GM12874 (cell line): Measurements from ENCODE around the gene SLC27A2.
A peak's percentile ranks its signal among the peaks of the same experiment; 100 is the strongest.

Source experiments
- TF ChIP-seq, protein P1 (sequence below): IDR thresholded peaks from 2 replicates; pipeline ENCODE4 v1.5.1; 2011; ENCODE audit warnings: low read depth, mild to moderate bottlenecking, control low read depth, low read length, moderate library complexity; ENCODE audit not compliant: insufficient read depth

Gene SLC27A2

GRCh38 chr15:50252556-50252955, 70.6 kb downstream of the SLC27A2 start:
- TF ChIP-seq, protein P1, sequence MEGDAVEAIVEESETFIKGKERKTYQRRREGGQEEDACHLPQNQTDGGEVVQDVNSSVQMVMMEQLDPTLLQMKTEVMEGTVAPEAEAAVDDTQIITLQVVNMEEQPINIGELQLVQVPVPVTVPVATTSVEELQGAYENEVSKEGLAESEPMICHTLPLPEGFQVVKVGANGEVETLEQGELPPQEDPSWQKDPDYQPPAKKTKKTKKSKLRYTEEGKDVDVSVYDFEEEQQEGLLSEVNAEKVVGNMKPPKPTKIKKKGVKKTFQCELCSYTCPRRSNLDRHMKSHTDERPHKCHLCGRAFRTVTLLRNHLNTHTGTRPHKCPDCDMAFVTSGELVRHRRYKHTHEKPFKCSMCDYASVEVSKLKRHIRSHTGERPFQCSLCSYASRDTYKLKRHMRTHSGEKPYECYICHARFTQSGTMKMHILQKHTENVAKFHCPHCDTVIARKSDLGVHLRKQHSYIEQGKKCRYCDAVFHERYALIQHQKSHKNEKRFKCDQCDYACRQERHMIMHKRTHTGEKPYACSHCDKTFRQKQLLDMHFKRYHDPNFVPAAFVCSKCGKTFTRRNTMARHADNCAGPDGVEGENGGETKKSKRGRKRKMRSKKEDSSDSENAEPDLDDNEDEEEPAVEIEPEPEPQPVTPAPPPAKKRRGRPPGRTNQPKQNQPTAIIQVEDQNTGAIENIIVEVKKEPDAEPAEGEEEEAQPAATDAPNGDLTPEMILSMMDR = no peak

GRCh38 chr15:50256188-50257041, 74.4 kb downstream of the SLC27A2 start:
- TF ChIP-seq, protein P1 = no peak

- TF ChIP-seq, protein P1 = no peak
Observed at GRCh38 chr15:50257332-50257731, 75.3 kb downstream of the SLC27A2 start.

- TF ChIP-seq, protein P1 = no peak
Observed at GRCh38 chr15:50257924-50258323, 75.9 kb downstream of the SLC27A2 start.

GRCh38 chr15:50259276-50259675, 77.3 kb downstream of the SLC27A2 start:
- TF ChIP-seq, protein P1 = no peak

- TF ChIP-seq, protein P1 = no peak
Observed at GRCh38 chr15:50260969-50261496, 79.0 kb downstream of the SLC27A2 start.

DNA sequence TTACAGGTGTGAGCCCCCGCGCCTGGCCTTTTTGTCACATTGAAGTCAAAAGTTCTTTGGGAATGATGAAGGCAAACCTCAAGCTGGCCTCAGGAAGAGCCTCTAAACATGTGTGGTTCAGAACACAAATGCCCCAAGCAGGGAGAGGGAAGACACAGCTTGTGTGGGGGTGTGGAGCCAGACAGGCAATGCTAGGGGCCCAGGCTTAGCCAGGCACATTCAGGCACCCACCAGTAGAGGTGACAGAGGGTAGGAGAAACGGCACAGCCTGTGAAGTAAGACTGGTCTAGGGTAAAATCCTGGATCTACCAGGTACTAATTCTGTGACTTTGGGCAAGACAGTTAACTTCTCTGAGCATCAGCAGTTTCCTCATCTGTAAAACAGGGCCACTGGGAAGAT, 80.0 kb downstream of the SLC27A2 start:
- TF ChIP-seq, protein P1 = 0 out of 2 replicates have a peak, but pooled peaks have one; percentile 13
